ENCODE measurements around the gene PIK3R6.
"Not testable (repeated sequence)": the region's sequence is repeated elsewhere in the genome, so short reads cannot be mapped to it uniquely, and the experiment has no call there.

PIK3R6 gene

DNA sequence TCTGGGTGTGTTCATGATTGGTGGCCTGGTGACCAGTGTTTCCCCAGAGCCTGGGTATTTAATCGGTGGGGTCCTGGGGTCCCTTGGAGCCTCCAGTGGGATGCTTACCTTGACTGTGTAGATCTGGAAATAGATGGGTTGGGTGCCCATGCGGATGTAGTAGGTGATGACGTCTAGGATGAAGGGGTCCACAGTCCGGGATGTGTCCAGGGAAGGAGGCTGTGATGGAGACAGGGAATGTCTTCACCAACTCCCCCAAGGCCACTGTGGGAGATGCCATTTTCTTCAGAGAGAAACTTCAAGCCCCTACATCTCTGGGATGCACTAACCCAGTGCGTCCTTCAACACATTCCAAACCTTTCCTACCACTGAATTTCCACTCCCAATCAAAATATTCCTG, 44.2 kb downstream of the PIK3R6 start:
- DNase-seq: no peak

DNA sequence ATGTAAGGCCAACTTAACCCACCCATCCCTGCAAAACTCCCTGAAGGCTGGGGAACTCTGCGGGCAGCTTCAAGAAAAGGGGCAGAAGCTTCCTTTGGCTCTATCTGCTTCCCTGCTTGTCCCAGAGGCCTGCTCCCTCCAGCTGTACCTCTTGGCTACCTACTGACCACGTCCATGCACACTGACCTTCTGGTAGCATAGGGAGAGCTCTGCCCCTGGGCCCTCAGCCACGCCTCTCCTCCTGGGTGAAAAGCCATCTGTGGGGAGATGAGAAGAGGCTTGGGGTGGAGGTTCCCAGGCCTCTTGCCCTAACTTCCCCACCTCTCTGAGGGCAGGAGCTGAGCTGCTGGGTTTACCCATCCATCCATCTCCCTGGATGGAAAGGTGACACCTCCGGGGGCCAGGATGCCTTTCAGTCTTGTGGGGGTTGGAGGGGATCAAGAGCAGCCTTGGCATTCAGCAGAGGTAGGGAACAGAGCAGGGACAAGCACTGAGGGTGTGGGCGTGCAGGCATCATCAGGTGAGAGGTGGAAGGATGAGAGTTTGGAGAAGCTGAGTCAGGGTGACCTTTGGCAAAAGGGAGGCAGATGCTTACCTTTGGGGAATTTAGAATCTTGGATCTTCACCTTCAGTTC, 45.0 kb downstream of the PIK3R6 start:
- DNase-seq: no peak

DNA sequence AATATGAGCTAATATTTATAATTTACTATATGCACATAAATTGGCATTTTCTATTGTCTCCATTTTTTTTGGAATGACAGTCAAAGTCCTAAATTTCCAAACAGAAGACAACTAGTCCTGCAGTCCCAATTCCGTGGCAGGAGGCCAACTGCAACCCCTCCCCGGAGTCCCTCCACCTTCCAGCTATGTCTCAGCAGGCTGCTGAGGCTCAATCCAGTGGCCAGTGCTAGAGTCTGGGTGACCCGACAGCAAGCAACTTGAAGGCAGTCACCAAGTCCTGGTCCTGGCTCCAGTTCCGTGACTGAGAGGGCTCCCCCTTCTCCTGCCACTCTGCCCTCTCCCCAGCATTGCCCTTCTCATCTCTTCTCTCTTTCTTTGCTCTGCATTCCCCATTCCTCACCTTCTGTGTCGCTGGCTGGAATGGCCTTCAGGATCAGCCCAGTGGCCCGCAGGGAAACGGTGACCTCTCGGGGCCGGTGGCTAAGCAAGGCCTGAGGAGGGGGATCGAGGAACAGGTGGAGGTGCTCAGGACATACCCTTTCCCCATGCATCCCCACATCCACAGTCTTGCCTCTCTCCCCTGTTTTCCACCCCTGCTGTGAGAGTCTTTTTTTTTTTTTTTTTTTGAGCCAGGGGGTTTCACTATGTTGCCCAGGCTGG, 45.9 kb downstream of the PIK3R6 start:
- no peak for DNase-seq

DNA sequence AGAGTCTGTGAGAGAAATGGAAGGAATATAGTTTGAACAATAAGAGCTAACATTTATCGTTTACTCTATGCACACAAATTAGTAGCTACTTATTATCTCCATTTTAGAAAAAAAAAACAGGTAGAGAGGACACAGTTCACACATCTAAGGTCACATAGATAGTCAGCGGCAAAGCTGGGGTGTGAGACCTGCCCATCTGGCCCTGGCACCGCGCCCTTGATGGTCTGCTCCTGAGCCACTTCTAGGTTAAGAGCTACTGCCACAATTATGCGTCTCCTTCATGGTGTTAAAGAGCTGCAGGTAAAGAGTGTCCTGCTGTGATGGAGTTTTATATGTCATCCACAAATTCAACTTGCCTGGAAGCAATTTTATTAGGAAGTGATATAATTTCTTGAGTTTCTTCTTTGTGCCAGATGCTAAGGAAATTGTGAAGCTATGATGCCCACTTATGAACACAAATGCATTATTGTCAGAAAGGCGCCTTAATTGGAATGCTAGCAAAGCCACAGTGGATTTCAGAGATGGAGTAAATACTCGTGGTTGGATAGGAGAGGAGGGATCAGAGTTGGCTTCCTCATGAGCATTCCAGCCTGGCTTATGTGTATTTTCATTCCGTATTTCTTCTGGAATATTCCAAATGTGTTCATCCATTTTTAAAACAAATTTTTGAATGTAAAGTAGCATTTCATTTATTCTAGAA, 47.0 kb downstream of the PIK3R6 start:
- no peak for DNase-seq

DNA sequence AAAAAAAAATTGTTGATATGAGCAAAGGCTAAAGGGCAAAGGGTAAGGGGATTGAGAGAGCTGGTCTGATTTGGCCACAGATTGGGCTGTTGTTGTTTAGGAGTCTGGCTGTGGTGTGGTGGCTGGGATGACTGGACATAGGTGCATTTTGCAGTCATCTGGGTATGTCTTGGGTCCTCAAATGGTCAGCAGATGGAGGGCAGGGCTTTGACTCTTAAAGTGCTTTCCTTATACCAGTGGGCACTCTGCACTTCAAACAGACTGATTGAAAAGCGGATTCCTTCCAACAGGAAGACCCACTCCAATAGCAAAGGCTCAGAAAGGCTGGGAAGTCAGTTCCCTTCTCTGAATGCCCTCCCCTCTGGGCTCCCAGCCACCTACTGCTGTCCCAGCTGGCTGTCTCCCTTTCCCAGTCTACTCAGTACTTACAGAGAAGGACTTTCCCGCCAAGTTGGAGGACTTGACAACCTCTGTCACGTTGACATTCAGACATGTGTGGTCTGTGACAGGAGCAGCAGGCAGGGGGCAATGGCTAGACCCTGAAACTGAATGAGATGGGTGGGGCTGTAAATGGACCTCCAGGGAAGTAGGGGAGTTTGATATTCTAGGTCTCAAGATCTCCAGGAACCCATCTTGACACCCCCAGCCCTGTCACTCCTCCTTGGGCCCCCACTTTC, 48.7 kb downstream of the PIK3R6 start:
- DNase-seq: no peak

DNA sequence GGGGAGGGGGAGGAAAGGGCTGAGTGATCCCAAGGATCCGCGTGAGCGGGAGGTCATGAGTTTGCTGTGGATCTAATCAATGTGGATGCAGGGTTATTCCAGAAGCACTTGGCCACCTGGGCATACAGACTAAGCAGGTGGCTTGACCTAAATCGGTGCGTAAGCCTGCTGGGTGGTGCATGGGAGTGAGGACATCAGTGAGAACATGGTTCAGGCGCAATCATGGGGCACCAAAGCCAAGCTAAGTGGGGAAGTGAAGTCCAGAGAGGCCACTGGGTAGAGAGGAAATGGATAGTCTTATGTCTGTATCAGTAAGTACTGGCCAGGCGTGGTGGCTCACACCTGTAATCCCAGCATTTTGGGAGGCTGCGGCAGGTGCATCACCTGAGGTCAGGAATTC, 49.4 kb downstream of the PIK3R6 start:
- DNase-seq: no peak

DNA sequence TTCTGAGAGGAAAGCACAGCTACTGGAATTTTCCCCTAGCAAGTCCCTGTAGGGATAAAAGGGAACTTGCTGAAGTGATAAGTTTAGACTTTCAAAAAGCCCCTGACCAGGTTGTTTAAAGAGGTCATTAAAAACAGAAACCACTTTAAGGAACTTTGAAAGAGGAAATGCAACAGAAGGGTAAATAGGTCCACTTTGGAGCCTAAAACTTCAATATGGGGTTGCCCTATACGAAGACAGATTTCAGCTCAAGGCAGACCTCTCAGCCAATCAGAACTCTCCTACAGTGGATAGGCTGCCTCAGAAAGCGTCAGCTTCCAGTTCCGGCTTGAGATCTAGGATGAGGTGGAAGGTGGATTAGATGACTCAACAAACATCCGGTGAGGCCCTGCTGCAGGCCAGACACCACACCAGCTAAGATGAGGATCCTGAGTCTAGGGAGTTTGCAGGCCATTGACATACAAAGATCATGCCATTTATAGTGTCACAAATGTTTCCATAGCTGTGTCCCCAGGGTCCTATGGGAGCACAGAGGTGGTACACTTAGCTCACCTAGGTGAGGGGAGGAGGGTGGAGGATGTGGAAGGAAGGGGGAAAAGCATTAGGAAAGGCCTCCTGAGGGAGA, 60.4 kb downstream of the PIK3R6 start:
- peak; percentile 79 to 93 (median 89) for DNase-seq

DNA sequence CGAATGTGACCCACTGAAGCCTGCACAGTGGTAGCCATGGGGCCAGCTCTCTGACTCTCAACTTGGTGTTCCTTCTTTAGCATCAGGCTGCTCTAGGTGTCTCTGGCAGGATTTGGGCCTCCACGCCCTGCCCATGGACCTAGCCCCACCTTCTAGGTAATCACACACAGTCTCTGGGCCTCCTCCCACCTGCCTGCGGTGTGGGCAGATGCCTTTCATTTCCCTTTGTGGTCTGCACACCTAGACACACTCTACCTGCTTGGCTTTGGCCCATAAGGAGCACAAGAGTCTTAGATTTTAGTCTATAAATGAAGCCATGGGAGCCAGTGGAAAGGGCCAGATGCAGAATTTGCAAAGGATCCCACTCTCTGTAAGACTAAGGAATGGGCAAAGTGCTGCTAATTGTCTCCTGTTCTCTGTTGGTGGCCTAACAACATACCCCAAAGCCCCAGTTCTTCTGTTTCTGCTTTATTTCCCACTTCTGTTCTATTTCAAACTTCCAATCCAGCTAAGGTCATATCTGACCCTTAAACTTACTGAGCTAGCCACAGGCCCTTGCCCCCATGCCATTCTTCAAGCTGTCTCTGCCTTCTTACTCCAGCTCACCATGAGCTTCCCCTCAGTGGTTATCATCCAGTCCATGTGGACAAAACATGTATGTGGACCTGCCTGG, 61.1 kb downstream of the PIK3R6 start:
- DNase-seq: no peak

DNA sequence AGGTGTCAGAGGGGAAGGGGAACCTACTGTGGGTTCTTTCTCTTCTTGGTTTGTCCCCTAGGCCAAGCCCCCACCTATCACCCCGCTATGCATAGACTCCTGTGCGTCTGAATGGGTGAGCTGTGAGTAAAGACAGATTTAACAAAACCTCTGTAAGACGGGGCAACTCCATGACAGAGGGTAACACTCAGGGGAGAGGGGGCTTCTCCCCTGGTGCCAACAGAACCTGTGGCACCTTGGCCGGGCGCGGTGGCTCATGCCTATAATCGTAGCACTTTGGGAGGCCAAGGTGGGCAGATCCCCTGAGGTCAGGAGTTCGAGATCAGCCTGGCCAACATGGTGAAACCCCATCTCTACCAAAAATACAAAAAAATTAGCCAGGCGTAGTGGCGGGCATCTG, 62.1 kb downstream of the PIK3R6 start:
- not testable (repeated sequence) for DNase-seq

DNA sequence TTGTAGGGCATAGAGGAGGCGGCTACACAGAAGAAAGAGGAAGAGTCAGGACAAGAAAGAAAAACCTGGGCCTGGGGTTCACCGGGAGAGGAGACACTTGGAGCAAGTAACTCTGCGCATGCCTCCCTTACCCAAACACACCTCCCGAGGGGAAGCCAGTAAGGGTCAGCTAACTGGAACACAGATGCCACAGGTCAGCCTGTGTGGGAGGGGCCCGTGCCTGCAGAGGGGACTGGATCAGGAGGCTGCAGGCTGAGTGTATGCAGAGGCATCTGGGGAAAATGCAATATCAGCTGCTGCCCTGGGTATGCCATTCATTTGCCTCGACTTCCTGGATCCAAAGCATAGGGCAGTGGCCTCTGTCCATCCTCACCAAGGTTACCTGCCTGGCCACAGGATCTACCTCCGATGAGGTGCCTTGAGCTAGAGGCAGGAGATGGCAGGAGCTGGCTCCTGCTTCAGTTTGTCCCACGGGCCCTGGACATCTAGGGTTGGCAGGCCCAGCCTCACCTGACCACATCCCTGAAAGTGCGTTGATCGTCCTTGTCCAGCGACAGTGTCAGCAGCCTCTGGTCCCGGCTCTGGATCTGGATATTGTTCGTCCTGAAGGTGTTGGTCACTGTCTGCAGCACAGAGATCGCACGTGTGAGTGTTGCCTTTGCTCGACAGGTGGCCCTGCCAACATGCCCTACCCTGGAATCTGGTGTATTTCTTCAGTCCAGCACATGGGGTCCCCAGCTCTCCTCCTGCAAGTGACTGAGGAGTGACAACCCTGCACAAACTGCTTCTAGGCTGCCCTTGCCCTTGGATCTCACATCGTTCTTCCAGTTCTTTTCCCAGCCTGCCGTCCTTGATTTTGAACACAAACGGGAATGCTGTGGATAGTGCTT, 63.7 kb downstream of the PIK3R6 start:
- no peak for DNase-seq

DNA sequence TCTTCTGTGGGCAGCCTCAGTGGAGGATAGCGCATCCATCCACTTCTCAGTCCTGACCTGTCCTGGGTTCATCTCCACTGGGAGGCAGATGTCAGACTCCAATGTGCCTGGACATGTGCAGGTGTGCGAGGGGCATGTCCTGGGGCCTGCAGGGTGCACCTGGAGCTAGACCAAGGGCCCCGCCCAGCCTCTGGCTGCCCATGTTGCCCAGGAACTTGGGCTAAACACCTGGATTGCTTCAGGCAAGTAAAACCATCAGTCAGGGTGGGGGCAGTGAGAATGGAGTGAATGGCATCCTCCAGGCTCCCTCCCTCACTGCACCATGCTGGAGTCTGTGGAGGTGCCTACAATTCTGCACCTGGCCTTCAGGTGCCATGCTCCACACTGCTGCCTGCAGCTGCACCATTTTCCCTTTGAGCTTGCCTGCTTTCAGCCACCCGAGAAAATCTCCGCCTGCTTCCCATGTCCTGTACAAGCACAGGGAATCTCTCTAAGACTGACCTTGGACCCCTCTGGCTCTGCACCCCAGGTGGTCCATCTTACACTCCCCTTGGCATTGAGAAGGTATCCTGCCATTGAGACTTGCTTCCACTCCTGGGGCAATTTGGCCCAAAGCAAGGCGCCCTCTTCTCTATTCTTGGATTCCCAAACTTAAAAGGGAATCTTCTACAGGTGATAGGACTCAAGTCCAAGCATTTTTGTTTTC, 66.2 kb downstream of the PIK3R6 start:
- no peak for DNase-seq

DNA sequence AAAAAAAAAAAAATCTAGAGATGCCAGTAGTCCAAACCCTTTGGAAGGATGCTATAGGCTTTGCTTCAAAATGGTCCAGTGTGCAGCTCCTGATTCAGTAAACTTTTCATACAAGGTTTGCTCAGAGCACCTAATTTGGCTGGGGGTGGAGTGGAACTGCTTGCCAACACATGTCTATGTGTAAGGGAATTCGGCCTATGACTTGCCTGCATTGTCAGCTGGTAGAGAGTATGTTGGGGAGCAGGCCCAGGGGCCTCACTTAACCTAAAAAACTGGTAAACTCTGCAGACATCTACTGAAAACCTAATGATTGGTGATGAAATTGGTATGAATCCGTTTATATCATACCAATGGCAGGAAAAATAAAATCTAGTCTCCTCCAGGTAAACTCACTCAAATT, 66.8 kb downstream of the PIK3R6 start:
- no peak for DNase-seq

DNA sequence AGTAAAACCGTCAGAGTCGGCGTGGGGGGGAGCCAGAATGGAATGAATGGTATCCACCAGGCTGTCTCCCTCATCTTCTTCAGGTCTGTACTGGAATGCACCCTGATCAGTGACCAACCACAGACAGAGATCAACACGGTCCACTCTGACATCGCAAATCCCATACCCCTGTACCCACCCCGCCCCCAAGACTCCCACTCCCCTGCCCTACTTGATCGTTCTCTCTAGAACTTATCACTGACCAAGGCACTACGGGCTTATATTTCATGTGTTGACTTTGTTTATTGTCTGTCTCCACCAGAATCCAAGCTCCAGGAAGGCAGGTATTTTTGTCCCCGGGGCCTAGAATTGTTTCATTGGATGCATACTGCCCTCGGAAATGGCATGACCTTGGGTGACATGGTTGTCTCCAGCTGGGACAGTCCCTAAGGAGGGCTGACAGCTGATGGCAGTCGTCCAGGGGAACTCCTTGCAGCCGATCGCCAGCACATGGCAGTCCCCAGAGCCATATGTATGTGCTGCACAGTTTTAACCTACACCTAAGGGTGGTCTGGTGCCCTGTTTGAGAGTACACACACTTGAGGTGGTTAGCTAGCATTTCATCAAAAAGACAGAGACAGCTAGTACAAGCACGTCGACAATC, 67.8 kb downstream of the PIK3R6 start:
- DNase-seq: peak in 2 of 3 donors; percentile 23 to 26

DNA sequence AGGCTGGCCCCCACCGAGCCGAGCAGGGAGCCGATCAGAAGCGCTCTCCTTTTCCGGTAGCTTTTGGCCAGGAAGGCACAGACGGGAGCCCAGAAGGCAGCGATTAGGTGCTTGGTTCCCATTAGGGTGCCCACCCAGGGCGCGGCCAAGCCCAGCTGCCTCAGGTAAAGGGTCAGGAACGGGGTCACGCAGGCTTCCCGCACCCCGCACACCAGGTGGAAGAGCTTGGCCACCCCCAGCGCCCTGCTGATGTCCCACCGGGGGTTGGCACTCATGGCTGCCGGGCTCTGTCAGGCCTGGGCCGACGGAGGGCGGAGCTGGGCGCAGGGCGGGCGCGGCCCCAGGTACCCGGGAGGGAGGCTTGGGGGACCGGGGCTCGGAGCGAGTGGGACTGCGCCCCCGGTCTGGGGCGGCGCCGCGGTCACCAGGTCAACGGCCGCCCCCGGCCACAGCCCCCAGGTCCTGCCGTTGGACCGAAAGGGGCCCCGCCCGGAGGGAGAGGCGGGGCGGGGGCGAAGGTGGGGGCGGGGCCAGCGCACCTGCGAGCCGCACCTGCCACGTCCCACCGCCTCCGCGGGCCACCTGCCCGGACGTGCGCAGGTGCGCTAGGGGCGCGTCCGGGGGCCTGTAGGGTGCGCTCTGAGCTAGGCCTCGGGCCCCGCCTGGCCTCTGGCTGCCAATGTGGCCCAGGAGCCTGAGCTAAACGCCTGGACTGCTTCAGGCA, 68.5 kb downstream of the PIK3R6 start, which contains the start of gene MFSD6L:
MFSD6L (minus strand) TSS at position 520 of the 724 bp plus-strand sequence; CDS start at position 275, 245 bp downstream.
- no peak for DNase-seq

DNA sequence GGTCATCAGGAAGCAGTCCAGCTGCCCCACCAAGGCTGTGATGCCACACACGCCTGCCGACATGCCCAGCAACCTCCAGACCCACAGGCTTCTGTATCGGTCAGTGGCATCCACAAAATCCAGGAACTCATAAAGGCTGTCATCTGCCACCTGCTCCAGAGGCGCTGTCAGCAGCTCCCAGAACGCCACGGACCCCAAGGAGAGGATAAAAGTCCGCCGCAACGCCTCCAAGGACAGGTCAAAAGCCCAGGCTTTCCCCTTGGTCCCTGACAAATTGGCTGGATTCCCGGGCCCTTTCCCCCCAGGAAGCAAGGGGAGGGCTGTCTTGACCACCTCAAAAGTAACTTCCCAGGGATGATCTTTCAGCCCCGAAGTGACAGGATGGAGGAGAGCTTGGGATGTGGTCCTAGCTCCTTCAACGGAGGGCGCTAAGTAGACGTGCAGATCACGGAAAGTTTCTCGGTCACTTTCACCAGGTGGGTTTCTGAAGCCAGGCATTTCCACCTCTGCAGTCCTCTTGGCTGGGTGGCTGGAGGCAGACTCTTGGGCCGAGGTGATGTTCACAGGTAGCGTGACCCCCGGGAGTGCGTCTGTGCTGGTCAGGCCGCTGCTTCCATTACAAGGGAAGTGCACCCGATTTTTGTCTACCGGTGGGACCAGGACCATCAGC, 69.2 kb downstream of the PIK3R6 start:
- DNase-seq: no peak

DNA sequence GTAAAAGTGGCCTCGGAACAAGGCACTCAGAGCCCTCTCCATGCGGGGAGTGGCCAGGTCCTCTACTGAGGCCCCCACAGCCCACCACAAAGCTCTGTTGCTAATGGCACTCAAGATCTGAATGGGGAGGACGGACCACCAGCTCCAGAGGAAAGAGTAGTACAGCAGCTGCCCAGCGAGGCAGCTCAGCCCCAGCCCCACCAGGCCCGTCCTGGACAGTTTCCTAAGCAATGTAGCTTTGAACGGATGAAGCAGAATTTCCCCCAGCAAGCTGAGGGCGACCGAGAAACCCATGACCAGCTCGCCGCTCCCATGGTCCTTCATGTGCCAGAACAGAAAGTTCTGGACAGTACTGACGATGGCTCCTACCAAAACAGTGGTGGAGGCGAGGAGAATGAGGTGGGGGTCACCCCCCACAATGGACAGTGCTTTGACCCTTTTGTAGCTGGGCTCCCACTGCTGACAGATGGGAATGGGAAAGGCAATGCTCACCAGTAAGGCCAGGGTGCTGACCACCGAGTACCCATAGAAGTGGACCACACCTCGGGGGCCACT, 69.8 kb downstream of the PIK3R6 start:
- no peak for DNase-seq

DNA sequence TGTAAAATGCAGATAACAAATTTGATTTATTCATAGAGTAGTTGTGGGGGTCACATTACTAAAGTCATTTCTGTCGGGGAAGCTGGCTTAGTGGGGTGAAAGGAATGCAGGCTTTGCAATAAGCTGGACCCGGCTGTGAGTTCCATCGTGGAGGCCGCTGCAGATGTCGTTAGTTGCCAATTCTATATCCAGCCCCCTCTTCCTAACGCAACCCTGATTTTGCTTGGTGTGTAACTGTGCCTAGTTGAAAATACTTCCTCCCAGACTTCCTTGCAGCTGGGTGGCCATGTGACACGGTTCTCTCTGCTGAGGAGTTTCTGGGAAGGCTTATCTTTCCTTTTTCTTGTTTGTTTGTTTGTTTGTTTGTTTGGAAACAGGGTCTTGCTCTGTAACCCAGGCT, 72.8 kb downstream of the PIK3R6 start:
- DNase-seq: peak in 1 of 3 donors; percentile 16

DNA sequence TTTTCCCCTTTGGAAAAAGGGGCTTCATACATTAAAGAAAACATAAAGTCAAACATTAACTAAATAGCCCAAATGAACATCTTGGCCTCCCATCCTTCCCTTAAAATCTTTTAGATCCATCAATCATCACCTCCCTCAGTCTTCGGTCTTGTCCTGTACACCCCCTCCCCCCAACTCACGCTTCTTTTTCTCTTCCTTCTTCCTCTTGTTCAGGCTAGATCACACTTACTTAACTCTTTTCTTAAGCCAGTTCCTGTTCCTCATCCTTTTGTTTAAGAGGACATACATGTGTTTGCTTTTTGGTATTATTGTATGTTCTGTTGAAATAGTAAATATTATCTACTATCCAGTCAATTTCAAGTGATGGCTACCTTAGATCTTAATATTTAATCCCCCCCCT, 73.8 kb downstream of the PIK3R6 start:
- DNase-seq: peak; percentile 21 to 36 (median 33)

DNA sequence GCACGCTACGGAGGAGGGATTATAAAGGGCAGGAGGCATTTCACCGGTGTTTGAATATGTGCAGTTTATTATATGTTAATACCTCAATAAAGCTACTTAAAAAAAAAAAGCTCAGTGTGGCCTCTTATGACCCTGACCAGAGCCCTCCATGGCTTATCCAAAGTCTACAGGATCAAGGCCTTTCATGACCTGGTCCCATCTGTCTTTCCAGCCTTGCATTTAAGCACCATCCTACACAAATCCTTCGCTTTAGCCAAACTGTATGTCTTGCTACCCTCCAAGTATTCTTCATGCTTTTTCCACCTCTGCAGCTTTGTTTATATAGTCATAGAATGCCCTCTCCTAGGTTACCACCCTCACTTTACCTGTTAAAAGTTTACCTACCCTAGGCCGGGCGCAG, 74.8 kb downstream of the PIK3R6 start:
- peak in 1 of 3 donors; percentile 8 for DNase-seq

All from suppressor macrophage treated with lipopolysaccharide for 1 hour (primary cell).